ENCODE measurements around the gene AURKAIP1.
A peak's percentile ranks its signal among the peaks of the same experiment; 100 is the strongest.

Gene AURKAIP1

DNA sequence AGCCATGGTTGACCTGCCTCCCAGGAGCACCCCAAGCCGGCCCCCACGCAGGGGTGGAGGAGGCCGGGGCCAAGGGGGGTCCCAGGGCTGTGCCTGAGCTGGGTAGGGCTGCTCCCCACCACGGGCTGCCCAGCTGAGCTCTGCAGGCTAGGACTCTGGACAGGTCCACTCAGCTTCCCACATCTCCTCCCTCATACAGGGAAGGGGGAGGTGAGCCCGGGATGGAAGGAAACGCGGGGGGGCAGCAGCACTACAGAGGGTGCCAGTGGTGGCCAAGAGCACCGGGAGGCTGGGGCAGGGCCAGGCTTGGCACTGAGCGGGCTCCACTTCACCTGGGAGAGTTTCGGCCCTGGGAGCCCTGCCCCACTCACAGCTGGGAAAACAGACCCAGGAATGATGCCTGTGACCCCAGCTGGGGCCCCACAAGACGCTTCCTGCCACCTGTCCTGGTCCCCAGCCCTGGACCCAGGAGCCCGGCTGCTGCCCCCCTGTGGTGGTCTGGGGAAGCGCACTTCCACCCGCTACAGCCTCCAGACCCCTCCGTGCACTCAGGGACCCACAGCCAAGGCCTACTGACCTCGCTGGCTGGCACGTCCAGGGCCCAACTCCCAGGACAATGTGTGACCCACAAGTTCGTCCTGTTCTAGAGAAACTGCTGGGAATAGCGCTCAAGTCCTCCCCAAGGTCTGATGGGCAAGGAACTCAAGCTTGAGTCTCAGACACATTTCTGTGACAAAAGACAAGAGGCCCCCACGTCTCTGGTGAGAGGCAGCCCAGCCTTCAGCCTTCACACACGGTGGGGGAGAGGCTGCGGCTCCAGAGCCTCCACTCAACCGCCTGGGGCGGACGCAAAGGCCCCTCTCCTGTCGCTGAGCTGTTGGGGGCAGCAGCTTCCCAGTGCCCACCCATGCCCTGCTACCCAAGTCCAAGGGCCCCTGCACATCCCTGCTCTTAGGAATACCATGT is 3.0 kb downstream of the AURKAIP1 start:
- TF ChIP-seq, protein P1, sequence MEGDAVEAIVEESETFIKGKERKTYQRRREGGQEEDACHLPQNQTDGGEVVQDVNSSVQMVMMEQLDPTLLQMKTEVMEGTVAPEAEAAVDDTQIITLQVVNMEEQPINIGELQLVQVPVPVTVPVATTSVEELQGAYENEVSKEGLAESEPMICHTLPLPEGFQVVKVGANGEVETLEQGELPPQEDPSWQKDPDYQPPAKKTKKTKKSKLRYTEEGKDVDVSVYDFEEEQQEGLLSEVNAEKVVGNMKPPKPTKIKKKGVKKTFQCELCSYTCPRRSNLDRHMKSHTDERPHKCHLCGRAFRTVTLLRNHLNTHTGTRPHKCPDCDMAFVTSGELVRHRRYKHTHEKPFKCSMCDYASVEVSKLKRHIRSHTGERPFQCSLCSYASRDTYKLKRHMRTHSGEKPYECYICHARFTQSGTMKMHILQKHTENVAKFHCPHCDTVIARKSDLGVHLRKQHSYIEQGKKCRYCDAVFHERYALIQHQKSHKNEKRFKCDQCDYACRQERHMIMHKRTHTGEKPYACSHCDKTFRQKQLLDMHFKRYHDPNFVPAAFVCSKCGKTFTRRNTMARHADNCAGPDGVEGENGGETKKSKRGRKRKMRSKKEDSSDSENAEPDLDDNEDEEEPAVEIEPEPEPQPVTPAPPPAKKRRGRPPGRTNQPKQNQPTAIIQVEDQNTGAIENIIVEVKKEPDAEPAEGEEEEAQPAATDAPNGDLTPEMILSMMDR (IDR thresholded peaks at IDR 0.05): peak; percentile 96

DNA sequence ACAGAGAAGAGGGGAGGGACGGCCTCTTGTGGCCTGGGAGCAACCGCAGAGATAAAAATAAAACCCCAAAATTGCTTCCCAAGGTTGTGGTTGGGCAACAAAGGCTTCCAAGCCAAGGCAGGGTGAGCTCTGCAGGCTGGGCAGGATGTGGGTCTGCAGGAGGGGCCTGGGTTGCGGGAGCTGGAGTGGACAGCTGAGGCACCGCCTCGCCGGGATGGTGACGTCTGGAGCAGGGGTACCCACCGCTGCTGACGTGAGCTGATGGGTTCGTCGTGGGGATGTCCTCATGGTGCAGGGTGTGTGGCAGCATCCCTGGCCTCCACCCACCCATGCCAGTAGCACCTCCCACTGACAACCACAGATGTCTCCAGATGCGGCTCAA is 3.7 kb downstream of the AURKAIP1 start:
- TF ChIP-seq, protein P1 (IDR thresholded peaks at IDR 0.05): no peak

DNA sequence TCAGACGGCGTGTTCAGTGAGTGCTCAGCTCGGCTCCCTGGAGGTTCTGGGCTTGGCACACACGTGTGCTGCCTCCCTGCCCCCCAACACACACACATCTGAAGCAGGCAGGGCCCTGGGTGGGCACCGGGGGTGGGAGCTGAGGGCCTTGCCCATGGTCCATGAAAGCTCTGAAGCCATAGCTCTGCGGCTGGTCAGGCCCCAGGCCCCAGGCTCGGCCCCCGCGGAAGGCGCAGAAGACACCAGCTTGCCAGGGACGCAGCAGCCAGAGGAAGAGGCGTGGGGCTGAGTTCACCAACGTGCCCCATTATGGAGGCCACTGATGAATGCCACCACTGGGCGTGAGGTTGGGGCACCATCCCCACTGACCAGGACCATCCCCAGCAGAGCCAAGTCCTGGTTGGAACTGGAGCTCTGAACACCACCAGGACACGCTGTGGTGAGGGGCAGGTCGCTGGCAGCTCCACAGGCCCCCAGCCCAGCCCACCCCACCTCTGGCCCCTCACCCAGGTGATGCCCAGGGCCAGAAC is 4.2 kb downstream of the AURKAIP1 start:
- TF ChIP-seq, protein P1 (IDR thresholded peaks at IDR 0.05): no peak

DNA sequence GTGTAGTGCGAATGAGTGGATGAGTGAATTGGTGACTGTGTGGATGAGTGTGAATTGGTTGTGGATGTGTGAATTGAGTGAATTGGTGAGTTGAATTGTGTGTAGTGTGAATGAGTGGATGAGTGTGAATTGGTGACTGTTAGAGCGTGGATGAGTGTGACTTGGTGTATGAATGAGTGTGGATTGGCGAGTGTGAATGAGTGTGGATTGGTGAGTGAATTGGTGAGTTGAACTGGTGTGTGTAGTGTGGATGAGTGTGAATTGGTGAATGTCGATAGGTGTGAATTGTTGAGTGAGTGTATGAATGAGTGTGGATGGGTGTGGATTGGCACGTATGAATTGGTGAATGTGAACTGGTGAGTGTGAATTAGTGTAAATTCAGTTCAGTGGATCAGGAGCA is 7.7 kb downstream of the AURKAIP1 start:
- TF ChIP-seq, protein P1 (IDR thresholded peaks at IDR 0.05): no peak

DNA sequence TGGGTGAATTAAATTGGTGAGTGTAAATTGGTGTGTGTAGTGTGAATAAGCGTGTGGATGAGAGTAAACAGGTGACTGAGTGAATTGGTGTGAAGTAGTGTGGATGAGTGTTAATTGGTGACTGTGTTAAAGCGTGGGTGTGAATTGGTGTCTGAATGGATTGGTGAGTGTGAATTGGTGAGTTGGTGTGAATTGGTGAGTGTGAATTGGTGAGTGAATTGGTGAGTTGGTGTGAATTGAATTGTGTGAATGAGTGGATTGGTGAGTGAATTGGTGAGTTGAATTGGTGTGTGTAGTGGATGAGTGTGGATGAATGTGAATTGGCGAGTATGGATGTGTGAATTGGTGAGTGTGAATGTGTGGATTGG is 8.3 kb downstream of the AURKAIP1 start:
- TF ChIP-seq, protein P1 (IDR thresholded peaks at IDR 0.05): no peak

DNA sequence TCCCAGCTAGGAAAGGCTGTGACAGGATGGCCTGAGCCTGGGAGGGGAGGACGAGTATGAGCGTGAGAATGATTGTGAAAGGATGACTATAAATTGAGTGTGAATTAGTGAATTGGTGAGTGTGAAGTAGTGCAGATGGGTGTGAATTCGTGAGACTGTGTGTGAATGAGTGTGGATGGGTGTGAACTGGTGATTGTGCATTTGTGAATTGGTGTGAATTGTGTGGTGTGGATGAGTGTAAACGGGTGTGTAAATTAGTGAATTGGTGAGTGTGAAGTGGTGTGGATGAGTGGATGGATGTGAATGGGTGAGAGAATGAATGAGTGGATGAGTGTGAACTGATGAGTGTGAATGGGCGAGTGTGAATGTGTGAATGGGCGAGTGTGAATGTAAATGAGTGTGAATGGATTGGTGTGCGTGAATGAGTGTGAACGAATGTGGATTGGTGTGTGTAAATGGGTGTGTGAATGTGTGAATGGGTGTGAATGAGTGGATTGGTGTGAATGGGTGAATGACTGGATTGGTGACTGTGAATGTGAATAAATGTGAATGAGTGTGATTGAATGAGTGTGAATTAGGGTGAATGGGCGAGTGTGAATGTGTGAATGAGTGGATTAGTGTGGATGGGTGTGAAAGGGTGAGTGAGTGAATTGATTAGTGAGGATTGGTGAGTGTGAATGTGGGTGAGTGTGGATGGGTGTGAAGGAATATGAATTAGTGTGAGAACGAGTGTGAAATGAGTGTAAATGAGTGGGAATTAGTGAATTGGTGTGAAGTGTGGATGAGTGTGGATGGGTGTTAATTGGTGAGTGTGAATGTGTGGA is 8.9 kb downstream of the AURKAIP1 start:
- TF ChIP-seq, protein P1 (IDR thresholded peaks at IDR 0.05): no peak

DNA sequence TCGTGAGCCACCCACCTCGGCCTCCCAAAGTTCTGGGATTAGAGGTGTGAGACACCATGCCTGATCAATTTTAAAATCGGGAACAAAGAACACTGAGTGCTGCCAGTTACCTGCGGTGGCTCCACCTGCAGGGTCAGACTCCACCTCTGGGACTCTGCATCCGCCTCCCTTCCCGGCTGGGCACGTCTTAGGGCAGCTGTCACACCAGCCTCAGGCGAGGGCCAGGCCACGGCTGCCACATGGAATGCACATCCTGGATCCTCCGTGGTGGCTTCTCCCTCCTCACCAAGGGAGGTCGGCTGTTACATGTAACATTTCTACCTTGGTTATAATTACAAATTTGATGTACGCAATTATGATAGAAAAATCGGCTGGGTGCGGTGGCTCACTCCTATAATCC is 10.7 kb downstream of the AURKAIP1 start:
- TF ChIP-seq, protein P1 (IDR thresholded peaks at IDR 0.05): no peak

All from LNCAP (cell line).